Activated CD8-positive, alpha-beta T cell treated with anti-CD3 and anti-CD28 coated beads, Interleukin-2, amount 10 ng/mL, durations not matched to agents 7 days and 5 days (primary cell): ENCODE results near the gene CREG1. TPM values are rescaled to one million over a fixed set of nuclear protein-coding genes. Genes with fewer than 3 reads are reported as not detected.

Experiments used
- ATAC-seq: fragments of 150-1000 bp; cut with Tn5 transposase; one replicate; pipeline ENCODE4 v1.10.0; 2021; ENCODE audit warnings: moderate library complexity
- CTCF ChIA-PET: fragments of 350-600 bp; sonication (Branson Sonifier 250); formaldehyde crosslinking; loops from one replicate; lab custom pipeline; 2021; ENCODE audit warnings: antibody characterized with exemption; lab: Charles Lee
- POLR2A ChIA-PET: fragments of 350-600 bp; sonication (Branson Sonifier 250); formaldehyde crosslinking; loops from one replicate; lab custom pipeline; 2021; ENCODE audit warnings: antibody characterized with exemption; lab: Charles Lee
- DNase-seq: peaks from one replicate; pipeline ENCODE4 v3.0.0-alpha.2; 2020
- H3K27ac Mint-ChIP-seq: one replicate; pipeline ENCODE4 v1.8.0; 2021; ENCODE audit warnings: mild to moderate bottlenecking, mixed read lengths
- H3K27me3 Mint-ChIP-seq: one replicate; pipeline ENCODE4 v1.8.0; 2021; ENCODE audit warnings: low read depth, mixed read lengths
- H3K36me3 Mint-ChIP-seq: one replicate; pipeline ENCODE4 v1.8.0; 2021; ENCODE audit warnings: low read depth, mixed read lengths
- H3K4me1 Mint-ChIP-seq: one replicate; pipeline ENCODE4 v1.8.0; 2021; ENCODE audit warnings: low read depth, mixed read lengths
- H3K4me3 Mint-ChIP-seq: one replicate; pipeline ENCODE4 v1.8.0; 2021; ENCODE audit warnings: mild to moderate bottlenecking, mixed read lengths
- H3K9me3 Mint-ChIP-seq: one replicate; pipeline ENCODE4 v1.8.0; 2022; ENCODE audit warnings: mixed read lengths; ENCODE audit not compliant: insufficient read depth
- total RNA-seq, 2 experiments: library from RNA; stranded (reverse); gene quantifications; one replicate each; pipeline ENCODE4 v1.2.3, GENCODE V29; 2021

The CREG1 gene
- total RNA-seq, 2 experiments from 2014 or later: 7.3 to 7.7 TPM

DNA sequence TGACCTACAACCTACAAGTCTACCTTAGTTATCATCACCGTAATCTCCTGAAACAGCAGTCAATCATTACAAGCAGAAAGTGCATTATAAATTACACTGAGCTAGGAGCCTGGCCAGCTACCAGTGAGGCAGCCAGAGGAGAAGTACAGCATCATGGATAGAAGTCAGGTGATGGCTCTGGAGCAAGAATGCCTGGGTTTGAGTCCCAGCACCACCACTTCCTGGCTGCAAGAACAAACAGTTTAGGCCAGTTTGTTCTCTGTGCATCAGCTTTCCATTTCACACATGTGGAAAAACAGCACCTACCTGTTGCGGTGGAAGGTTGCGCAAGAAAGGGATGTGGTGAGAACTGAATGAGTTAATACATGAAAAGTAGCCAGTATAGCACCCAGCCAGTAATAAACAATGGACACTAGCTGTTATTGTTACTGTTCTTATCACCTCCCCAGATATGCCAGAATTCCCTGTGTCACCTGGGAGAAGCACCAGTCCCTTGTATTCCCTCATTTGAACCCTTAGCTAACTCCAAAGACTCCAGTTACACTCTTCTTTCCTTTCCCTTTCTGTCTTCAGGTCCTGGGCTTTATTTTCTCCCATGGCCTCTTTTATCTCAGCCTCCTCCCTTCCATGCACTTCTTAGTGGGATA is 9.0 kb downstream of the CREG1 start:
- Mint-ChIP-seq H3K36me3 (peaks cover 6% of the 10 kb centered on the region), H3K4me1 (peaks cover 42% of the 10 kb centered on the region), H3K27ac (no peak overlapping the region), H3K4me3 (no peak overlapping the region), H3K27me3 (no peaks in the 10 kb centered on the region), H3K9me3 (no peaks in the 10 kb centered on the region)
- ChIA-PET CTCF (interaction anchor here (0.7 to 2.5 kb wide), 7 partner anchors 9 to 539 kb away, joined by 3 to 11 read pairs (median 4); partner anchors contain the start of gene CREG1), POLR2A (no interaction called here)
- DNase-seq (peak; percentile 29), ATAC-seq (peak; percentile 48)

DNA sequence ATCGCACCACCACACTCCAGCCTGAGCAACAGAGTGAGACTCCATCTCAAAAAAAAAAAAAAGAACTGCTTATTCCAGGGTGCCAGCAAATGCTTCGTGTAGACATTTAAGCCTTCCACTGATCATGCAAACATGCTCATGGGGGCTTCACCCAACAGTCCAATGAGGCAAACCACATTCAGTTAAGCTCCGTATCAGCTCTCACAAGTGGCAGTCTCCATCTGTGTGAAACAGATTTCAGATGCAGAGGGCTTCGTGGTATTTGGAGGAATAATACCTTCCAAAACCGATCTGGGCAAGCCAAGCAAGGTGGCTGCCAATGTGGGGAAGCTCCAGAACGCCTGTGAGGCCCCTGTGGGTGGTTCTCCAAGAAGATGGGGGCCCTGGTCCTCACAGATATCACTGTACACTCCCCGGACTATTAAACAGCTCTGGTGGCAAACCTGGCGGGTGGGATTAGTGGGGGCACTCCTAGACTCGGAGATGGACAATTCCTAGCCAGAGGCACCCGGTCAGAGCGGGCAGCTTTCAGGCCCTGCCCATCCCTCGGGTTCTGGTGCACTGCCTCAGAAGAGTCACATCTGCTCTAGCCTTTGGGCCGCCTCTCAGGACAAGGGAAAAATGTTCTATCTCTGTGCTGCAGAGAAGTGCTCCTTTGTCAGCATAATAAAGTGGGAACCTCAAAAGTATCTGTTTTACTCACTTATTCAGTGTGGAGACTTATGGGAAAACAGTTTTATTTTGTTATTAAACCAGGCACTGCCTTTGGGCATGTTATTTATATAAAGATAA is 10.2 kb downstream of the CREG1 start:
- Mint-ChIP-seq H3K4me1 (peaks cover 51% of the 10 kb centered on the region), H3K9me3 (no peaks in the 10 kb centered on the region)

DNA sequence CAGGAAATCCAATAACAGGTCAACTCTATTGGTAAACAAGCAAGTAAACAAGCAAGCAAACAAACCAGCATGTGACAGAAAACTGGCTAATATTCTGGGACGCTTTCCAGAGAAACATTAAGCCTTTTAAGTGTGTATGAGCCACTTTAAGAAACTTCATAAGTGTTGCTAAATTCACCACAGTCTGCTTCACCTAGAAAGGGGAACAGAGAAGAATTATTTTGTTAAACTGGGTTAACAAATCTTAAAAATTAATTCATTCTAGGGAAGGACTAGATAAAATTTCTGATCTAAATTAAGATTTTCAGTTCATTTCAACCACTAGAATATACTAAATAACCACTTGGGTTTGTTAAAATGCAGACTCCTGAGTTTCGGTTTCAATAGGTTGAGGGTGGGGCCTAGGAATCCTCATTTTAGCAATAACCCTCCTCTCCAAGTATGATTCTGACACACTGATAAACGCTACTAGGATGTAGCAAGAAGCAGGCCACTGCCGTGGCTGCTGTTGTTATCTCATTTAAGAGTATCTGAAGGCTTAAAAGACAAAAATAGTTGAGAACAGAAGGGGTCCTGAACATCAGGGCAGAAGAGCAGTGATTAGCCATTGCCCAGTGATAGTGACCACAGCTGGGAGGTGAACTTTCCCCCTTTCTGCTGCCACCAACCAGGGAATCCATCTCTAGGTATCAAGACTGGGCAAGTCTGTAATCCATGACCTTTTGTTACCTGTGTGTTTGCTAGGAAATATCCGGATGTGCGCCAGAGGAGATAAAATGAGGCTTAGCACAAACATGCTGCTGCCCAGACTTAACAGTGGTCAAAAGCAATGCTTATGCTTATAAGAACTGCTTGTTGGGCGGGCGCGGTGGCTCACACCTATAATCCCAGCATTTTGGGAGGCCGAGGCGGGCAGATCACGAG is 11.2 kb downstream of the CREG1 start:
- POLR2A ChIA-PET: interaction anchor here (1.1 kb wide), 1 partner anchor 10 kb away, joined by 4 read pairs; no protein-coding TSS in a partner anchor
- no peaks in the 10 kb centered on the region for H3K27me3 Mint-ChIP-seq
- DNase-seq: no peak
- H3K4me3 Mint-ChIP-seq: no peak overlapping the region
- peak overlapping the region; percentile 14 for H3K27ac Mint-ChIP-seq
- CTCF ChIA-PET: interaction anchor here (0.9 to 3.8 kb wide), 20 partner anchors 8 to 476 kb away, joined by 3 to 76 read pairs (median 13); partner anchors contain the start of genes CD247 and CREG1
- no peaks in the 10 kb centered on the region for H3K9me3 Mint-ChIP-seq
- H3K36me3 Mint-ChIP-seq: peaks cover 6% of the 10 kb centered on the region
- peaks cover 51% of the 10 kb centered on the region for H3K4me1 Mint-ChIP-seq
- peak; percentile 60 for ATAC-seq

More for the DNA sequence above, 10.2 kb downstream of the CREG1 start:
- DNase-seq: no peak
- CTCF ChIA-PET: interaction anchor here (0.8 to 3.8 kb wide), 6 partner anchors 9 to 541 kb away, joined by 3 to 17 read pairs (median 4); partner anchors contain the start of gene CREG1
- POLR2A ChIA-PET: no interaction called here
- no peak overlapping the region for H3K27ac Mint-ChIP-seq
- H3K36me3 Mint-ChIP-seq: peaks cover 6% of the 10 kb centered on the region
- H3K27me3 Mint-ChIP-seq: no peaks in the 10 kb centered on the region
- H3K4me3 Mint-ChIP-seq: no peak overlapping the region
- ATAC-seq: no peak

DNA sequence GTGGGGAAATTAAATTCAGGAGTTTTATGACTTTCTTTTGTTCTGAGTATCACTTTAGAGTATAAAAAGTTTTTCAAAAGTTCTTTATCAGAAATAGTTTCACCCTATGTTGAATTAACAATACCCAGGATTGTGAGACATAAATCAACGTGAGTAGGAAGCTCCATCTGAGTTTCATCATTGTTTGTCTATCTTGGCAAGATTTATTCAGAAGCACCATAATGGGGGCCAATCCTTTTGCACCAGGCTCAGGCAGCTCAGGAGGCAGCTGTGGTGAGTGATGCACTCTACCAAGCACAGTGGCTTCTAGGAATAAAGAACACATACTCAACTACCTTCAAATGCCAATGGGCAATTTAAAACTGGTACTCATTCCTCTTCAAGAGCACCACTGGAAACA is 12.0 kb downstream of the CREG1 start:
- ATAC-seq (no peak), DNase-seq (no peak)
- Mint-ChIP-seq H3K36me3 (peaks cover 2% of the 10 kb centered on the region), H3K27ac (peak overlapping the region; percentile 14), H3K4me3 (no peak overlapping the region), H3K4me1 (peaks cover 51% of the 10 kb centered on the region), H3K27me3 (no peaks in the 10 kb centered on the region), H3K9me3 (no peaks in the 10 kb centered on the region)
- ChIA-PET CTCF (interaction anchor here (0.9 to 3.8 kb wide), 28 partner anchors 9 to 475 kb away, joined by 3 to 76 read pairs (median 10); partner anchors contain the start of genes CD247 and CREG1), POLR2A (interaction anchor here (1.1 kb wide), 1 partner anchor 11 kb away, joined by 4 read pairs; no protein-coding TSS in a partner anchor)

DNA sequence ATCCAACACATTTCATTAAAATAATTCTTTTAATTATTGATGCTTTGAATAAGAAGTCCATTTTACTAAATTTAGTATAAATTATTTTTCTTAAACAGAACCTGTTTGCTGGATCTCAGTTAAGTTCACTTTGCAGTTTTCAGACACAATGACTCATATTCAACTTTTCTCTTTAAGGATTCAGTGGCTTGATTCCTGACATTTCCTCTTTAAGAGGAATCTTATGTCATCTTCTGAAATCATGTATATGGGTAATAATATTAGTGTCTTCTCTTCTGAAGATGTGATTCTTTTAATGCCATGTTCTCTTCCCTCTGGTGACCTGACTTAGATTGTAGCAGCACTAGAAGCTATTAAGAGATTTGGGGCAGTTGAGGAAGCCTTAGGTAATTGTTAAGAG is 12.6 kb downstream of the CREG1 start:
- H3K27me3 Mint-ChIP-seq: no peaks in the 10 kb centered on the region
- peaks cover 2% of the 10 kb centered on the region for H3K36me3 Mint-ChIP-seq
- ChIA-PET POLR2A (interaction anchor here (1.1 to 1.3 kb wide), 2 partner anchors 11 to 115 kb away, joined by 3 to 4 read pairs; no protein-coding TSS in a partner anchor), CTCF (interaction anchor here (0.7 to 3.8 kb wide), 55 partner anchors 8 to 631 kb away, joined by 3 to 76 read pairs (median 7); partner anchors contain the start of genes CD247, CREG1 and POU2F1)
- no peak overlapping the region for H3K27ac Mint-ChIP-seq
- ATAC-seq (no peak), DNase-seq (no peak)
- H3K4me3 Mint-ChIP-seq: no peak overlapping the region
- peaks cover 51% of the 10 kb centered on the region for H3K4me1 Mint-ChIP-seq
- H3K9me3 Mint-ChIP-seq: no peaks in the 10 kb centered on the region

DNA sequence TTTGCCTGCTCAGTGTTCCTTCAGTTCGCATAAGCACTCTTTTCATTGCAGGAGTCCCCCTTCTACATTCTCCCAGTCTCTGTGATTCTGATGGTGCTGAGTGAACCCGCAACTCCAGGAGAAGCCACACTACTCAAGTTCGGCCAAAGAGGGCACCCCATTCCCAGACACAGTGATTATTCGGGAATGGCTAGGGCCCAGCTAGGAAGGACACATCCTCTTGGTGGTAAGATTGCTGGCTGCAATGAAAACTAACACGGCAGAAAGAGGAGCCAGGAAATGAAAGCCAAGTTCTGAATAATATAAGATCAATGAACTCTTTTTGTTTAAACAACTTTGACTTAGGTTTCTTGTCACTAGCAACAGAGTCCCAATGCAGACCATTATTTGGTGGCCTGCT is 14.9 kb downstream of the CREG1 start:
- CTCF ChIA-PET: interaction anchor here (0.7 to 2.9 kb wide), 6 partner anchors 15 to 319 kb away, joined by 3 to 12 read pairs (median 5); partner anchors contain the start of genes CREG1 and POU2F1
- Mint-ChIP-seq H3K27me3 (peaks cover 2% of the 10 kb centered on the region), H3K9me3 (no peaks in the 10 kb centered on the region), H3K27ac (no peak overlapping the region), H3K4me1 (peaks cover 38% of the 10 kb centered on the region), H3K36me3 (peaks cover 2% of the 10 kb centered on the region), H3K4me3 (no peak overlapping the region)
- no peak for ATAC-seq
- POLR2A ChIA-PET: no interaction called here
- no peak for DNase-seq

DNA sequence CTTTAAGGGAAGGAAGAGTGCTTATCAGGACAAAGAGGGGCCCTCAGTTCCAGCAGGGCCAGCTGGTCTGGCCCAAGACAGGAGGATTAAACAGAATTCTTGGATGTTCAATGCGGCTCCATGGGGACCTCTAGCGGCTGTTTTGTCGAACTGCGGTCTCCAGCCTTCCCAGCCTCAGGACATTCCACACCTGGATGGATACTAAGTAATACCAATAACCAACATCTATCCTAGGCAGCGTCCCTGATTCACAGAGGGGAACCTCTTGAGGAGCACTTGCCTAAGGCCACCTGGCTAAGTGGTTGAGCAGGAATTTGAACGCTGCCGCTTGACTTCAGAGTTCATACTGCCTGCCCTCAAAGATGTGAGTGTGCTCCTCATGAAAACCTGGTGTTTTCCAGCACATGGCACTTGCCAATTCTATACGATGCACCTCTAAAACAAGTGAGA is 19.7 kb downstream of the CREG1 start:
- H3K4me1 Mint-ChIP-seq: peaks cover 7% of the 10 kb centered on the region
- no peaks in the 10 kb centered on the region for H3K9me3 Mint-ChIP-seq
- H3K27ac Mint-ChIP-seq: no peak overlapping the region
- DNase-seq: peak; percentile 74
- CTCF ChIA-PET: interaction anchor here (0.6 to 7.8 kb wide), 68 partner anchors 8 to 548 kb away, joined by 3 to 112 read pairs (median 5); partner anchors contain the start of genes CD247, CREG1 and POU2F1
- H3K4me3 Mint-ChIP-seq: no peak overlapping the region
- ATAC-seq: peak; percentile 82
- POLR2A ChIA-PET: interaction anchor here (1.1 kb wide), 1 partner anchor 17 kb away, joined by 3 read pairs; no protein-coding TSS in a partner anchor
- H3K27me3 Mint-ChIP-seq: peaks cover 6% of the 10 kb centered on the region
- no peaks in the 10 kb centered on the region for H3K36me3 Mint-ChIP-seq

DNA sequence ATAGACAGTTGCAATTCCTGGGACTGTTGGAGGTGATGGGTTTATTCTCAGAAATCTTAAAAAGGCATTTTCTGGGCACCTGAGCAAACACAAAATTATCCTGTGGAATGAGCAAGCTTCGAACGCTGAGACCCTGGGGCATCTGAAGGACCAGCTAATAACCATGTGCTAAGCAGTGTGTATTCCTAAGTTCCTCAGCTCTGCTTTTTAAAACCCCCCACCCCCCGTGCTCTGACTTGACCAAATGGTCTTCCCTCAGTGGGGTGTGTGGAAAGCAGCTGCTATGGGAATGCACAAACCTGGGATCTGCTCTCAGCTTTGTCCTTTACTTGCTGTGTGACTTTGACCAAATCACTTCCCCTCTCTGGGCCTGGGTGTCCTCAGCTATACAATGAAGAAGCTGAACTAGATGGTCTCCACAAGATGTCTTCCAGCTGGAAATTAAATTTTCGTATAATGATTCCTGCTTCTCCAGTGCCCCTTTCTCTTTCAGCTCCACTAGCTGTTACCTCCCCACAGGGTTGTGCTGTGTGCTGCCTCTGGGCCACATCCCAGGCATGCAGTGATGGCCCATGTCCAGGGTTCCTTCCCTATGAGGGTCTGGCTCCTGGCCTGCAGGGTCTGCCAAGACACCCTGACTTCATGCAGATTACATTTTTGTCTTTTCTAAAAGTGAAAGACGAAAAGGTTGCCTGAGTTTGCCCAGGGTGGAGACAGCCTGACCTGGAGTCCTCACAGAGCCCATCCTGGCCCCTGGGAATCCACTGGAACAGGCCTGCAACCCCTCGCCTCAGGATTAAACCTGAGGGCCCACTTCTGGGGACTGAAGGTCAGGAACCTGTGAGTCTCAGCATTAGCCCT is 20.4 kb downstream of the CREG1 start:
- H3K27me3 Mint-ChIP-seq: peaks cover 6% of the 10 kb centered on the region
- no peaks in the 10 kb centered on the region for H3K36me3 Mint-ChIP-seq
- no peak overlapping the region for H3K4me3 Mint-ChIP-seq
- ChIA-PET CTCF (interaction anchor here (0.6 to 7.8 kb wide), 59 partner anchors 8 to 549 kb away, joined by 3 to 112 read pairs (median 5); partner anchors contain the start of genes CD247, CREG1 and POU2F1), POLR2A (interaction anchor here (1.1 kb wide), 1 partner anchor 16 kb away, joined by 3 read pairs; no protein-coding TSS in a partner anchor)
- H3K9me3 Mint-ChIP-seq: no peaks in the 10 kb centered on the region
- H3K4me1 Mint-ChIP-seq: peaks cover 2% of the 10 kb centered on the region
- H3K27ac Mint-ChIP-seq: no peak overlapping the region
- DNase-seq (no peak), ATAC-seq (no peak)

DNA sequence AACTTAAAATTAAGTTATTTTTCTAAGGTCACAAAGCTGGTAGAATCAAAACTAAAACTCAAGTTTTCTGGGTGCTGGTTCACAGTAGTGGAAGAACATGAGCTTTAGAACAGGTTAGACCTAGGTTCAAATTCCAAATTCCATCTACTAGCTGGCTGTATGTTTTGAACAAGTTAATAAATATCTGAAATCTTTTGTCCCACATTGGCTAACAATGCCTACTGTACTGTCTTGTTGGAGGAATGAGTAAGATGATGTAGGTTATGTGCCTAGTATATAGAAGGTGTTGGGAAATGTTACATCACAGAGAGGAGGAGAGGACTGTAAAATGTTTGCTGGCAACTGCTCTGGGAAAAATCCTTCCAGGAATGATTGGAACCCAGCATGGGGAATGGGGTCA is 21.2 kb downstream of the CREG1 start:
- no peak for DNase-seq
- POLR2A ChIA-PET: no interaction called here

More for the DNA sequence above, 21.2 kb downstream of the CREG1 start:
- no peak overlapping the region for H3K27ac Mint-ChIP-seq
- no peaks in the 10 kb centered on the region for H3K9me3 Mint-ChIP-seq
- no peaks in the 10 kb centered on the region for H3K36me3 Mint-ChIP-seq
- H3K4me3 Mint-ChIP-seq: no peak overlapping the region
- no peak for ATAC-seq
- peaks cover 6% of the 10 kb centered on the region for H3K27me3 Mint-ChIP-seq
- peaks cover 2% of the 10 kb centered on the region for H3K4me1 Mint-ChIP-seq
- CTCF ChIA-PET: interaction anchor here (0.9 to 7.8 kb wide), 28 partner anchors 9 to 473 kb away, joined by 3 to 112 read pairs (median 8); partner anchors contain the start of genes CD247, CREG1 and POU2F1
